OCI-LY3 (cell line): ENCODE results near the gene CLCN4.

Experiments
- EZH2phosphoT487 ChIP-seq: fragments of 200-600 bp; shearing (Covaris generic); IDR thresholded peaks from 2 replicates; pipeline ENCODE4 v1.6.1; 2018; ENCODE audit warnings: antibody characterized with exemption, mixed run types, low read depth
- TF ChIP-seq, protein P1 (sequence below): fragments of 200-600, 300-600 bp; sonication (generic); IDR thresholded peaks from 2 replicates; pipeline ENCODE4 v1.5.1; 2014; ENCODE audit warnings: antibody characterized with exemption, low read length, low read depth

DNA sequence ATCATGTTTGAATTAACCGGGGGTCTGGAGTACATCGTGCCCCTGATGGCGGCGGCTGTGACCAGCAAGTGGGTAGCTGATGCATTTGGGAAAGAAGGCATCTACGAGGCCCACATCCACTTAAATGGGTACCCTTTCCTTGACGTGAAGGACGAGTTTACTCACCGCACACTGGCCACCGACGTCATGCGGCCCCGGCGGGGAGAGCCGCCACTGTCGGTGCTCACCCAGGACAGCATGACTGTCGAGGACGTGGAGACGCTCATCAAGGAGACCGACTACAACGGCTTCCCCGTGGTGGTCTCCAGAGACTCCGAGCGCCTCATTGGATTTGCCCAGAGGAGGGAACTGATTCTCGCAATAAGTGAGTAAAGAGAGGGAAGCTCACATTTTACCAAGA is 56.9 kb downstream of the CLCN4 start:
- TF ChIP-seq, protein P1, sequence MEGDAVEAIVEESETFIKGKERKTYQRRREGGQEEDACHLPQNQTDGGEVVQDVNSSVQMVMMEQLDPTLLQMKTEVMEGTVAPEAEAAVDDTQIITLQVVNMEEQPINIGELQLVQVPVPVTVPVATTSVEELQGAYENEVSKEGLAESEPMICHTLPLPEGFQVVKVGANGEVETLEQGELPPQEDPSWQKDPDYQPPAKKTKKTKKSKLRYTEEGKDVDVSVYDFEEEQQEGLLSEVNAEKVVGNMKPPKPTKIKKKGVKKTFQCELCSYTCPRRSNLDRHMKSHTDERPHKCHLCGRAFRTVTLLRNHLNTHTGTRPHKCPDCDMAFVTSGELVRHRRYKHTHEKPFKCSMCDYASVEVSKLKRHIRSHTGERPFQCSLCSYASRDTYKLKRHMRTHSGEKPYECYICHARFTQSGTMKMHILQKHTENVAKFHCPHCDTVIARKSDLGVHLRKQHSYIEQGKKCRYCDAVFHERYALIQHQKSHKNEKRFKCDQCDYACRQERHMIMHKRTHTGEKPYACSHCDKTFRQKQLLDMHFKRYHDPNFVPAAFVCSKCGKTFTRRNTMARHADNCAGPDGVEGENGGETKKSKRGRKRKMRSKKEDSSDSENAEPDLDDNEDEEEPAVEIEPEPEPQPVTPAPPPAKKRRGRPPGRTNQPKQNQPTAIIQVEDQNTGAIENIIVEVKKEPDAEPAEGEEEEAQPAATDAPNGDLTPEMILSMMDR = no peak
- no peak for TF ChIP-seq EZH2phosphoT487
